Pons (tissue), 1 donor: ENCODE data around the gene CHP1.
"Not testable (repeated sequence)": the region's sequence is repeated elsewhere in the genome, so short reads cannot be mapped to it uniquely, and the experiment has no call there.

ENCODE experiments used
- DNase-seq: peaks from one replicate; pipeline ENCODE4 v3.0.0-alpha.2; 2016; ENCODE audit warnings: low spot score

CHP1 gene

GRCh38 chr15:41256577-41257038 is 25.5 kb downstream of the CHP1 start:
- no peak for DNase-seq

- peak; percentile 53 for DNase-seq
Observed at GRCh38 chr15:41258750-41259471, 27.8 kb downstream of the CHP1 start.

- DNase-seq: no peak
Observed at GRCh38 chr15:41259546-41260189, 28.6 kb downstream of the CHP1 start.

GRCh38 chr15:41260924-41261323 is 29.9 kb downstream of the CHP1 start:
- not testable (repeated sequence) for DNase-seq

GRCh38 chr15:41262571-41262970 is 31.5 kb downstream of the CHP1 start:
- DNase-seq: no peak

- DNase-seq: peak; percentile 46
Observed at GRCh38 chr15:41263891-41264351, 32.9 kb downstream of the CHP1 start.

GRCh38 chr15:41269887-41270286 is 38.8 kb downstream of the CHP1 start:
- no peak for DNase-seq

- no peak for DNase-seq
Observed at GRCh38 chr15:41276831-41277230, 45.8 kb downstream of the CHP1 start.

- DNase-seq: no peak
Observed at GRCh38 chr15:41278319-41278718, 47.3 kb downstream of the CHP1 start.

- DNase-seq: no peak
Observed at GRCh38 chr15:41279535-41280283, 48.6 kb downstream of the CHP1 start.

GRCh38 chr15:41281236-41281635 is 50.2 kb downstream of the CHP1 start:
- no peak for DNase-seq

- not testable (repeated sequence) for DNase-seq
Observed at GRCh38 chr15:41282436-41282835, 51.4 kb downstream of the CHP1 start.

- DNase-seq: peak; percentile 17
Observed at GRCh38 chr15:41282980-41283652, 52.0 kb downstream of the CHP1 start.

GRCh38 chr15:41283653-41284426 is 52.8 kb downstream of the CHP1 start:
- DNase-seq: peak; percentile 100

GRCh38 chr15:41284427-41285177 is 53.5 kb downstream of the CHP1 start:
- DNase-seq: peak; percentile 28

- DNase-seq: no peak
Observed at GRCh38 chr15:41285285-41285684, 54.2 kb downstream of the CHP1 start.

GRCh38 chr15:41286665-41287333 is 55.7 kb downstream of the CHP1 start:
- DNase-seq: no peak

GRCh38 chr15:41288464-41288863 is 57.4 kb downstream of the CHP1 start:
- DNase-seq: no peak

GRCh38 chr15:41289953-41290352 is 58.9 kb downstream of the CHP1 start:
- no peak for DNase-seq

- DNase-seq: peak; percentile 55
Observed at GRCh38 chr15:41291065-41291631, 60.1 kb downstream of the CHP1 start.
